Activated T-cell treated with anti-CD3 and anti-CD28 coated beads, Interleukin-2, amount 50 U/mL, for 4 hours (primary cell): Measurements from ENCODE around the gene PRKX. TPM values are rescaled to one million over a fixed set of nuclear protein-coding genes. Genes with fewer than 3 reads are reported as not detected.
"Not testable (repeated sequence)": the region's sequence is repeated elsewhere in the genome, so short reads cannot be mapped to it uniquely, and the experiment has no call there.

Source experiments
- ATAC-seq, 2 donors: fragments of 200-7000 bp; cut with Tn5 transposase; one replicate each; pipeline ENCODE4 v1.10.0; 2021
- DNase-seq: peaks from one replicate; pipeline ENCODE4 v3.0.0-alpha.2; 2020
- H3K27me3 Mint-ChIP-seq: one replicate; pipeline ENCODE4 v1.8.0; 2021; ENCODE audit warnings: low read depth, mixed read lengths
- H3K36me3 Mint-ChIP-seq: one replicate; pipeline ENCODE4 v1.8.0; 2022; ENCODE audit warnings: mixed read lengths; ENCODE audit not compliant: insufficient read depth
- H3K4me1 Mint-ChIP-seq: one replicate; pipeline ENCODE4 v1.8.0; 2021; ENCODE audit warnings: low read depth, mixed read lengths
- H3K4me3 Mint-ChIP-seq: one replicate; pipeline ENCODE4 v1.8.0; 2021; ENCODE audit warnings: mild to moderate bottlenecking, moderate library complexity, mixed read lengths
- H3K9me3 Mint-ChIP-seq: one replicate; pipeline ENCODE4 v1.8.0; 2021; ENCODE audit warnings: mixed read lengths
- total RNA-seq, 3 donors: library from RNA; stranded (reverse); gene quantifications; one replicate each; pipeline ENCODE4 v1.2.1, GENCODE V29; 2021

PRKX gene
- total RNA-seq, 3 donors from 2014 or later, result 29.5 to 40.8 (median 29.8) TPM

- H3K4me3 Mint-ChIP-seq, result no peak overlapping the region
- peaks cover 55% of the 10 kb centered on the region for H3K4me1 Mint-ChIP-seq
- H3K27me3 Mint-ChIP-seq, result no peaks in the 10 kb centered on the region
- ATAC-seq, result no peak
- DNase-seq, result no peak
- peaks cover 5% of the 10 kb centered on the region for H3K36me3 Mint-ChIP-seq
- H3K9me3 Mint-ChIP-seq, result no peaks in the 10 kb centered on the region
Observed at GRCh38 chrX:3697701-3698279, 15.7 kb downstream of the PRKX start.

- DNase-seq (no peak), ATAC-seq (no peak)
- Mint-ChIP-seq H3K4me1 (peaks cover 55% of the 10 kb centered on the region), H3K27me3 (no peaks in the 10 kb centered on the region), H3K4me3 (no peak overlapping the region), H3K9me3 (no peaks in the 10 kb centered on the region), H3K36me3 (peaks cover 5% of the 10 kb centered on the region)
Observed at GRCh38 chrX:3697220-3697684, 16.2 kb downstream of the PRKX start.

GRCh38 chrX:3695536-3695935 lies 17.9 kb downstream of the PRKX start:
- Mint-ChIP-seq H3K9me3 (no peaks in the 10 kb centered on the region), H3K4me1 (peaks cover 46% of the 10 kb centered on the region), H3K4me3 (no peak overlapping the region), H3K27me3 (no peaks in the 10 kb centered on the region), H3K36me3 (peaks cover 5% of the 10 kb centered on the region)
- ATAC-seq, result no peak
- DNase-seq, result no peak

- ATAC-seq (no peak), DNase-seq (no peak)
- Mint-ChIP-seq H3K36me3 (peaks cover 5% of the 10 kb centered on the region), H3K4me3 (no peak overlapping the region), H3K27me3 (no peaks in the 10 kb centered on the region), H3K4me1 (peaks cover 24% of the 10 kb centered on the region), H3K9me3 (no peaks in the 10 kb centered on the region)
Observed at GRCh38 chrX:3690140-3690539, 23.3 kb downstream of the PRKX start.

GRCh38 chrX:3683236-3683635 lies 30.2 kb downstream of the PRKX start:
- DNase-seq, H3K9me3 Mint-ChIP-seq, H3K4me3 Mint-ChIP-seq, H3K36me3 Mint-ChIP-seq, H3K27me3 Mint-ChIP-seq, ATAC-seq: not testable (repeated sequence)
- H3K4me1 Mint-ChIP-seq, result peaks cover 25% of the 10 kb centered on the region

GRCh38 chrX:3680459-3680858 lies 33.0 kb downstream of the PRKX start:
- ATAC-seq, result no peak
- no peak for DNase-seq
- Mint-ChIP-seq H3K27me3 (no peaks in the 10 kb centered on the region), H3K4me1 (peaks cover 23% of the 10 kb centered on the region), H3K36me3 (peaks cover 3% of the 10 kb centered on the region), H3K9me3 (no peaks in the 10 kb centered on the region), H3K4me3 (no peak overlapping the region)

- Mint-ChIP-seq H3K4me3 (no peak overlapping the region), H3K36me3 (peaks cover 3% of the 10 kb centered on the region), H3K27me3 (no peaks in the 10 kb centered on the region), H3K4me1 (peaks cover 20% of the 10 kb centered on the region), H3K9me3 (no peaks in the 10 kb centered on the region)
- ATAC-seq, result no peak
- DNase-seq, result no peak
Observed at GRCh38 chrX:3679669-3680068, 33.8 kb downstream of the PRKX start.

GRCh38 chrX:3678328-3678727 lies 35.1 kb downstream of the PRKX start:
- Mint-ChIP-seq H3K36me3 (peaks cover 7% of the 10 kb centered on the region), H3K9me3 (no peaks in the 10 kb centered on the region), H3K27me3 (no peaks in the 10 kb centered on the region), H3K4me3 (no peak overlapping the region), H3K4me1 (peaks cover 20% of the 10 kb centered on the region)
- ATAC-seq (no peak), DNase-seq (no peak)

- ATAC-seq, result no peak
- Mint-ChIP-seq H3K9me3 (no peaks in the 10 kb centered on the region), H3K36me3 (peaks cover 13% of the 10 kb centered on the region), H3K4me1 (peaks cover 16% of the 10 kb centered on the region), H3K4me3 (no peak overlapping the region), H3K27me3 (no peaks in the 10 kb centered on the region)
- no peak for DNase-seq
Observed at GRCh38 chrX:3674881-3675280, 38.6 kb downstream of the PRKX start.

GRCh38 chrX:3669841-3670475 lies 43.5 kb downstream of the PRKX start:
- Mint-ChIP-seq H3K36me3 (peaks cover 26% of the 10 kb centered on the region), H3K4me1 (no peaks in the 10 kb centered on the region), H3K9me3 (no peaks in the 10 kb centered on the region), H3K27me3 (no peaks in the 10 kb centered on the region), H3K4me3 (no peak overlapping the region)
- DNase-seq (no peak), ATAC-seq (no peak)

- Mint-ChIP-seq H3K36me3 (peaks cover 16% of the 10 kb centered on the region), H3K4me3 (no peak overlapping the region), H3K27me3 (no peaks in the 10 kb centered on the region), H3K4me1 (peaks cover 2% of the 10 kb centered on the region), H3K9me3 (no peaks in the 10 kb centered on the region)
- DNase-seq, result no peak
- ATAC-seq, result no peak
Observed at GRCh38 chrX:3666975-3667374, 46.5 kb downstream of the PRKX start.

- no peak for DNase-seq
- Mint-ChIP-seq H3K9me3 (no peaks in the 10 kb centered on the region), H3K27me3 (no peaks in the 10 kb centered on the region), H3K36me3 (peaks cover 16% of the 10 kb centered on the region), H3K4me1 (peaks cover 2% of the 10 kb centered on the region), H3K4me3 (no peak overlapping the region)
- ATAC-seq, result no peak
Observed at GRCh38 chrX:3664921-3665320, 48.5 kb downstream of the PRKX start.

- H3K4me3 Mint-ChIP-seq, H3K36me3 Mint-ChIP-seq, DNase-seq, H3K9me3 Mint-ChIP-seq, H3K4me1 Mint-ChIP-seq, ATAC-seq, H3K27me3 Mint-ChIP-seq: not testable (repeated sequence)
Observed at GRCh38 chrX:3663576-3664250, 49.7 kb downstream of the PRKX start.

- ATAC-seq (no peak), DNase-seq (no peak)
- Mint-ChIP-seq H3K27me3 (no peaks in the 10 kb centered on the region), H3K4me1 (peaks cover 4% of the 10 kb centered on the region), H3K9me3 (no peaks in the 10 kb centered on the region), H3K36me3 (no peaks in the 10 kb centered on the region), H3K4me3 (no peak overlapping the region)
Observed at GRCh38 chrX:3659761-3660160, 53.7 kb downstream of the PRKX start.

- no peak overlapping the region for H3K4me3 Mint-ChIP-seq
- no peaks in the 10 kb centered on the region for H3K9me3 Mint-ChIP-seq
- peaks cover 3% of the 10 kb centered on the region for H3K4me1 Mint-ChIP-seq
- peaks cover 7% of the 10 kb centered on the region for H3K36me3 Mint-ChIP-seq
- no peaks in the 10 kb centered on the region for H3K27me3 Mint-ChIP-seq
- ATAC-seq, result no peak
- DNase-seq, result no peak
Observed at GRCh38 chrX:3655181-3655580, 58.3 kb downstream of the PRKX start.
